IPS-18a (cell line): Measurements from ENCODE around the gene KIF21A.
"Not testable (repeated sequence)": the region's sequence is repeated elsewhere in the genome, so short reads cannot be mapped to it uniquely, and the experiment has no call there.

Source experiments
- H3K27ac ChIP-seq: one replicate; pipeline ENCODE4 v1.5.1; 2013; ENCODE audit warnings: low read length
- H3K27me3 ChIP-seq: one replicate; pipeline ENCODE4 v1.6.1; 2013; ENCODE audit warnings: mild to moderate bottlenecking, low read length; ENCODE audit not compliant: control insufficient read depth, insufficient read depth
- H3K36me3 ChIP-seq: one replicate; pipeline ENCODE4 v1.6.1; 2013; ENCODE audit warnings: low read depth, low read length; ENCODE audit not compliant: control insufficient read depth
- H3K4me1 ChIP-seq: one replicate; pipeline ENCODE4 v1.6.1; 2013; ENCODE audit warnings: low read depth, low read length; ENCODE audit not compliant: control insufficient read depth
- H3K4me3 ChIP-seq: one replicate; pipeline ENCODE4 v1.5.1; 2013; ENCODE audit warnings: low read length
- H3K9ac ChIP-seq: one replicate; pipeline ENCODE4 v1.6.1; 2013; ENCODE audit warnings: mild to moderate bottlenecking, low read length, moderate library complexity
- H3K9me3 ChIP-seq: one replicate; pipeline ENCODE4 v1.6.1; 2013; ENCODE audit warnings: low read depth, low read length; ENCODE audit not compliant: control insufficient read depth

Gene KIF21A

GRCh38 chr12:39443081-39443928, at the start of gene KIF21A:
KIF21A (minus strand) TSS chr12:39443120; CDS start chr12:39442970, 150 bp downstream.
- Histone ChIP-seq H3K9me3 (no peaks in the 10 kb centered on the region), H3K27ac (peak within 1 kb of the TSS; percentile 1), H3K27me3 (peaks cover 8% of the 10 kb centered on the region), H3K9ac (peak within 1 kb of the TSS; percentile 63), H3K36me3 (no peaks in the 10 kb centered on the region), H3K4me1 (peaks cover 27% of the 10 kb centered on the region), H3K4me3 (peak within 1 kb of the TSS; percentile 87)

- Histone ChIP-seq H3K27me3 (no peaks in the 10 kb centered on the region), H3K9ac (no peak overlapping the region), H3K4me3 (no peak overlapping the region), H3K9me3 (no peaks in the 10 kb centered on the region), H3K4me1 (no peaks in the 10 kb centered on the region), H3K36me3 (no peaks in the 10 kb centered on the region), H3K27ac (no peak overlapping the region)
Observed at GRCh38 chr12:39490500-39491282, 47.8 kb upstream of the KIF21A start.

GRCh38 chr12:39483597-39483996, 40.7 kb upstream of the KIF21A start:
- Histone ChIP-seq H3K4me1 (no peaks in the 10 kb centered on the region), H3K36me3 (no peaks in the 10 kb centered on the region), H3K9me3 (no peaks in the 10 kb centered on the region), H3K4me3 (no peak overlapping the region), H3K27ac (no peak overlapping the region), H3K9ac (no peak overlapping the region), H3K27me3 (no peaks in the 10 kb centered on the region)

- no peak overlapping the region for H3K9ac ChIP-seq
- no peak overlapping the region for H3K4me3 ChIP-seq
- H3K4me1 ChIP-seq = no peaks in the 10 kb centered on the region
- no peaks in the 10 kb centered on the region for H3K27me3 ChIP-seq
- no peaks in the 10 kb centered on the region for H3K36me3 ChIP-seq
- no peaks in the 10 kb centered on the region for H3K9me3 ChIP-seq
- no peak overlapping the region for H3K27ac ChIP-seq
Observed at GRCh38 chr12:39483042-39483441, 40.1 kb upstream of the KIF21A start.

- no peaks in the 10 kb centered on the region for H3K36me3 ChIP-seq
- peaks cover 4% of the 10 kb centered on the region for H3K9me3 ChIP-seq
- H3K9ac ChIP-seq = no peak overlapping the region
- H3K27ac ChIP-seq = no peak overlapping the region
- no peaks in the 10 kb centered on the region for H3K4me1 ChIP-seq
- no peaks in the 10 kb centered on the region for H3K27me3 ChIP-seq
- no peak overlapping the region for H3K4me3 ChIP-seq
Observed at GRCh38 chr12:39476894-39477293, 34.0 kb upstream of the KIF21A start.

GRCh38 chr12:39476121-39476520, 33.2 kb upstream of the KIF21A start:
- Histone ChIP-seq H3K27me3 (no peaks in the 10 kb centered on the region), H3K27ac (no peak overlapping the region), H3K4me1 (no peaks in the 10 kb centered on the region), H3K4me3 (no peak overlapping the region), H3K9me3 (peaks cover 4% of the 10 kb centered on the region), H3K9ac (no peak overlapping the region), H3K36me3 (no peaks in the 10 kb centered on the region)

GRCh38 chr12:39475136-39475535, 32.2 kb upstream of the KIF21A start:
- H3K27ac ChIP-seq, H3K9me3 ChIP-seq, H3K4me1 ChIP-seq, H3K4me3 ChIP-seq, H3K27me3 ChIP-seq, H3K36me3 ChIP-seq, H3K9ac ChIP-seq: not testable (repeated sequence)

- Histone ChIP-seq H3K27ac (no peak overlapping the region), H3K36me3 (no peaks in the 10 kb centered on the region), H3K9me3 (no peaks in the 10 kb centered on the region), H3K4me1 (no peaks in the 10 kb centered on the region), H3K27me3 (no peaks in the 10 kb centered on the region), H3K9ac (no peak overlapping the region), H3K4me3 (no peak overlapping the region)
Observed at GRCh38 chr12:39467432-39467870, 24.5 kb upstream of the KIF21A start.

GRCh38 chr12:39464976-39465695, 22.2 kb upstream of the KIF21A start:
- no peaks in the 10 kb centered on the region for H3K36me3 ChIP-seq
- H3K4me3 ChIP-seq = no peak overlapping the region
- no peak overlapping the region for H3K9ac ChIP-seq
- no peak overlapping the region for H3K27ac ChIP-seq
- no peaks in the 10 kb centered on the region for H3K27me3 ChIP-seq
- H3K4me1 ChIP-seq = no peaks in the 10 kb centered on the region
- no peaks in the 10 kb centered on the region for H3K9me3 ChIP-seq

- Histone ChIP-seq H3K9ac (no peak overlapping the region), H3K27ac (no peak overlapping the region), H3K9me3 (no peaks in the 10 kb centered on the region), H3K36me3 (no peaks in the 10 kb centered on the region), H3K4me3 (no peak overlapping the region), H3K4me1 (no peaks in the 10 kb centered on the region), H3K27me3 (no peaks in the 10 kb centered on the region)
Observed at GRCh38 chr12:39461059-39461458, 18.1 kb upstream of the KIF21A start.

GRCh38 chr12:39459027-39459434, 16.1 kb upstream of the KIF21A start:
- H3K9ac ChIP-seq = no peak overlapping the region
- H3K4me1 ChIP-seq = no peaks in the 10 kb centered on the region

More at GRCh38 chr12:39459027-39459434, 16.1 kb upstream of the KIF21A start:
- H3K27me3 ChIP-seq = no peaks in the 10 kb centered on the region
- no peaks in the 10 kb centered on the region for H3K36me3 ChIP-seq
- H3K9me3 ChIP-seq = no peaks in the 10 kb centered on the region
- no peak overlapping the region for H3K4me3 ChIP-seq
- H3K27ac ChIP-seq = no peak overlapping the region
